ENCODE results near the gene AXL.

Gene AXL

GRCh38 chr19:41220811-41221210 lies 1.8 kb downstream of the AXL start:
- TF ChIP-seq CTCF (IDR thresholded peaks at IDR 0.05; ENCODE audit: low read depth, low read length) = no peak
- H3K9me3 ChIP-seq = no peaks in the 10 kb centered on the region
- H3K27me3 ChIP-seq = peaks cover 35% of the 10 kb centered on the region
- DNase-seq = no peak
- no peaks in the 10 kb centered on the region for H3K36me3 ChIP-seq
- H3K4me1 ChIP-seq = no peaks in the 10 kb centered on the region
- H3K4me3 ChIP-seq (ENCODE audit: low read depth, low read length) = no peak overlapping the region

GRCh38 chr19:41221514-41222205 lies 2.6 kb downstream of the AXL start:
- H3K4me1 ChIP-seq = no peaks in the 10 kb centered on the region
- H3K4me3 ChIP-seq (ENCODE audit: low read depth, low read length) = no peak overlapping the region
- TF ChIP-seq CTCF (IDR thresholded peaks at IDR 0.05; ENCODE audit: low read depth, low read length) = no peak

GRCh38 chr19:41222240-41222639 lies 3.2 kb downstream of the AXL start:
- peaks cover 35% of the 10 kb centered on the region for H3K27me3 ChIP-seq
- no peak for DNase-seq
- no peaks in the 10 kb centered on the region for H3K4me1 ChIP-seq
- TF ChIP-seq CTCF (IDR thresholded peaks at IDR 0.05; ENCODE audit: low read depth, low read length) = no peak
- no peaks in the 10 kb centered on the region for H3K9me3 ChIP-seq
- no peak overlapping the region for H3K4me3 ChIP-seq (ENCODE audit: low read depth, low read length)
- H3K36me3 ChIP-seq = no peaks in the 10 kb centered on the region

More at GRCh38 chr19:41221514-41222205, 2.6 kb downstream of the AXL start:
- no peak for DNase-seq
- H3K9me3 ChIP-seq = no peaks in the 10 kb centered on the region
- no peaks in the 10 kb centered on the region for H3K36me3 ChIP-seq
- H3K27me3 ChIP-seq = peaks cover 35% of the 10 kb centered on the region

GRCh38 chr19:41223431-41224234 lies 4.6 kb downstream of the AXL start:
- no peak for DNase-seq
- peaks cover 25% of the 10 kb centered on the region for H3K27me3 ChIP-seq
- H3K4me1 ChIP-seq = no peaks in the 10 kb centered on the region
- H3K4me3 ChIP-seq (ENCODE audit: low read depth, low read length) = no peak overlapping the region
- H3K9me3 ChIP-seq = no peaks in the 10 kb centered on the region
- no peak for TF ChIP-seq CTCF (IDR thresholded peaks at IDR 0.05; ENCODE audit: low read depth, low read length)
- H3K36me3 ChIP-seq = no peaks in the 10 kb centered on the region

- Histone ChIP-seq H3K4me3 (ENCODE audit: low read depth, low read length) (no peak overlapping the region), H3K4me1 (no peaks in the 10 kb centered on the region), H3K27me3 (peaks cover 20% of the 10 kb centered on the region), H3K36me3 (no peaks in the 10 kb centered on the region), H3K9me3 (no peaks in the 10 kb centered on the region)
- DNase-seq = no peak
- no peak for TF ChIP-seq CTCF (IDR thresholded peaks at IDR 0.05; ENCODE audit: low read depth, low read length)
Observed at GRCh38 chr19:41224632-41225031, 5.6 kb downstream of the AXL start.

Measured in BE2C (cell line).